Activated CD8-positive, alpha-beta memory T cell treated with anti-CD3 and anti-CD28 coated beads, Interleukin-2, amount 50 U/mL, for 24 hours (primary cell): Measurements from ENCODE around the gene NLGN1.
"Not testable (repeated sequence)": the region's sequence is repeated elsewhere in the genome, so short reads cannot be mapped to it uniquely, and the experiment has no call there.

Experiments used
- DNase-seq: peaks from one replicate; pipeline ENCODE4 v3.0.0-alpha.2; 2020; ENCODE audit errors: extremely low read depth

Gene NLGN1

DNA sequence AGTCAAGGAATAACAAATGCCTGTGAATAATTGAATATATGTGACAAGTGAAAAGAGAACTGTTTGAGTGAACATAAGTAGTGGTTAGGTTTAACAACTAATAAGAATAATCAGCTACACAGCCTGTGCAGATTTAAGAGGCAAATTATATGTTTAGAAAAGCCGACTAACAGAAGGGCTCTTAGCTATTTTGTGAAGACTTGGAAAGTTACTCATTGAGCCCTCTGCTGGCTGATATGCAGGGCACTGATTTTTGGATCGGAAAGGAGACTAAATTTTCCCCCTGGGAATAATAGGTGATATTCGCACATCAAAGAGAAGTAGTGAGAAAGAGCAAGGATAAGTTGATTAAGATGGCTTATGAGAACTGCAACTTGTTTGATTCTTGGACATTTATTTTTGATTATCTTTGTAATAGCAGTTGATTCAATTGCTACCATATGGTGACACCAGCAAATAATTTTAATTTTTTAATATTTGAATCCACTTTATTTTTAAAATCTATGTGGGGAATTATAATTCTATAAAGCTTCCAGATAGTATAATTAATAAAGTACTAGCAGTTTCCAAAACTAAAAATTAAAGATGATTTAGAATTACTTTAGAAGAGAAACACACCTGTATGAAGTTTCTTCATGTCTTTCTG lies 156.2 kb downstream of the NLGN1 start:
- no peak for DNase-seq

DNA sequence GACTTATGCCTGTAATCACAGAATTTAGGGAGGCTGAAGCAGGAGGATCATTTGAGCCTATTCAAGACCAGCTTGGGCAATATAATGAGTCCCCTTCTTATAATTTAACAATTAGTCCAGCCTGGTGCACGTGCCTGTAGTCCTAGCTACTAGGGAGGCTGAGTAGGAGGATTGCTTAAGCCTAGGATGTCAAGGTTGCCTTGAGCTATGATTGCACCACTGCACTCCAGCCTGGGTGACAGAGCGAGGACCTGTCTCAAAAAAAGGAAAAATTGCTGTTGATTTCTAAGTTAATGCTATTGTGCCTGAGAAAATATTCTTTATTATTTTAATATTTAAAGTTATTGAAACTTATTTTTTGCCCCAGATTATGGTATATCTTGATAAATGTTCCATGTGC lies 159.0 kb downstream of the NLGN1 start:
- DNase-seq = no peak

DNA sequence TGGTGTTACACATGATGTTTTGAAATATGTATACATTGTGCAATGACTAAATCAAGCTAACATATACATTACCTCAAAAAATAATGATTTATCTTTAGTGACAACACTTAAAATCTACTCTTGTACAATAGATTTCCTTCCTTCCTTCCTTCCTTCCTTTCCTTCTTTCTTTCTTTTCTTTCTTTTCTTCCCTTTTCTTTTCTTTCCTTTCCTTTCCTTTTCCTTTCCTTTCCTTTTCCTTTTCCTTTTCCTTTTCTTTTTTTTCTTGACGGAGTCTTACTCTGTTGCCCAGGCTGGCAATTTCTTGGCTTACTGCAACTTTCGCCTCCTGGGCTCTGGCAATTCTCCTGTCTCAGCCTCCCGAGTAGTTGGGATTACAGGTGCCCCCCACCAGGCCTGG lies 170.5 kb downstream of the NLGN1 start:
- DNase-seq = no peak

DNA sequence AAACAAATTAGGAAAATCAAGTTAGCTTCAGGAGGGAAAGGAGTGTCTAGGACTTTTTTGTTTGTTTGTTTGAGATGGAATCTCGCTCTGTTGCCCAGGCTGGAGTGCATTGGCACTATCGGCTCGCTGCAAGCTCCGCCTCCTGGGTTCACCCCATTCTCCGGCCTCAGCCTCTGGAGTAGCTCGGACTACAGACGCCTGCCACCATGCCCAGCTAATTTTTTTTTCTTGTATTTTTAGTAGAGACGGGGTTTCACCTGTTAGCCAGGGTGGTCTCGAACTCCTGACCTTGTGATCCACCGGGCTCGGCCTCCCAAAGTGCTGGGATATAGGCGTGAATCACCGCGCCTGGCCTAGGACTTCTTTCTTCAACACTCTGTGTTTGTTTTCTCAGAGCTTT lies 171.1 kb downstream of the NLGN1 start:
- DNase-seq = no peak

DNA sequence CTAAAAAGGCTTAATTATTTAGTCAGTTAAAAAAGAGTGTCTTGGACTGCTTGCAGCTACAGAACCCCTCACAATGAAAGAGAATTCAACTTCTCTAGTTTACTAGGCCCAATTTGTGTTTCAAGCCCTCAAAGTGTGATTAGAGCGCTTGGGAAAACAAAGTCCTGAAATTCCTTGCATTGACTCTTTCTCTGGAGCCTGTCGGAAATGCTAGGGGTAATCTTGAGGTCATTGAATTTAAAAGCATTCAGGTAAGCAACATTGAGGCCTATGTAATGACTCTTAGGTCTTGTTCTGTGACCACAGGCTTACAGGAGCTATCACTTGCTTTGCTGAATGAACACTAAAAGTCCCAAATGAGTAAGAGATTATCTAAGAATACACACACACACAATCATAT lies 186.0 kb downstream of the NLGN1 start:
- DNase-seq = no peak

DNA sequence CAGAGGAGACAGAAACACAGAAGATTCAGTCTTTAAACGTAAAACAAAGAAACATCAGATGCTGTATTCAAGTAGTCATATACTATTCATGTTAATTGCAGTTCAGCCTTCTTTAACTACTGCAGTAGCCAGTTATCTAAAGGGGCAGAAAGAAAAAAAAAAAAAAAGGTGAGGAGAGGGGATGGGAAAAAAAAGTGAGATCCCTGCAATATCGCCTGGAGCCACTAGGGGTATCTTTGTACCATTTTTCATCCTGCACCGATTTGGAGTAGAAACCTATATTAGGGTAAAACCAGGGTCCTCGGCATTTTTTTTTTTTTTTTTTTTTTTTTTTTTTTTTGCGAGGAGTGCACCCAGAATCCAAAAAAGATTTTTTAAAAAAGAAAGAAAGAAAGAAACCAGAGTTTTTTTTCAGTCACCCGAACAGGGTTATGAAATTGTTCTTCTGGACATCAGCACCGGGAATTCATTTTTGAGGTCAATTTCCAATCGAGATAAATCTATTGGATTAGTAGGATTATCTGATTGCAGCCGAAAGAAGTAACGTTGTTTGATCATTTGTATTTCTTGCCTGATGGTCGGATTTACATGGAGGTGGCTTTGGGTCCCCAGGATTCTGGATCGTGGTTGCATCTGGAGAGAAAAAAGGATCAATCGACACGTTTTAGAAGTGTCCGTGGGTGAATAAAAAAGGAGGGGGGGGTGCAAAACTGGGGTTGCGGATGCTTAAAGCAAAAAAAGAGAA lies 186.7 kb downstream of the NLGN1 start:
- no peak for DNase-seq

DNA sequence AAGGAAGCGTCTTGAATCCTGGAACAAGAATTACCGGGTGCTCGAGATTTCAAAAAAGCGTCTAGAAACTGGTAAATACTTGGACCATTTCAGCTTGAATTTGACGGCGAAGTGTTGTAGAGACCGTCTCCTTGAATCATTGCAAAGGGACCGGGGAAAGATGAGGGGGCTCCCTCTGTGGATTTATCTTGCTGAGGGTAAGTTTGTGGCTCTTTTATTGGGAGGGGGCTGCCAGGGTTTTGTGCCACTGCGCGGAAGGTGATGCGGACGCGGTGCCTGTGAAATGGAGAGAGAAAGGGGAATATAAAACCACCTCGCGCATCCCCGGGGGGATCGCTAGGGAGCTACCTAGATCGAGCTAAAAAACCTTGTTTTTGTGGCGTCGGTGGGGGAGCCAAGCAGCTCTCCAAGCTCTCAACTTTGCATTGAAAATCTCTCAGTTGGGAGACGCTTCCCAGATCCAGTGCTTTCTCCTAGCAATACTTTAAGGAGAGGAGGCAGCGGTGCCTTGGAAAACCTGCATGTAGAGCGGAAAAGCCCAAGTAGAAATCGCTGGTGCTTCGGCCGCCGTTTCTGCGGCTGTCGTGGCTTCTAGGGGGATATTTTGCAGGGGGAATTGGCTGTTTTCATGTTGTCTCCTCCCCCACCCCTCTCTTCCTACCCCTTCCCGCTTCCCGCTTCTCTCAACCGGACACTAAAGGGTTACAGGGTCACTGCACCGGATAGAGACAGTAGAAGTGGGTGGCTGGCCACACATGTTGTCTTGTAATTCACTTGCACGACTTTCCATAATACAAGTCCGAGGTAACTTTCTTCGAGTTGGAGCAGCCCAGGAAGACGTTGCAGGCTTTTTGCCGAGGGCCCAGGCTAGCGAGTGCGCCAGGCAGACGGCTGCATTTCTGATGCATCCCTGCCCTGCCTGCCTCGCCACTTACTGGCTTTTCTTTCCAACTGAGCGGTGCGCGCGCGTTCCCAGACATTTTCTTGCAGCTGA lies 187.6 kb downstream of the NLGN1 start:
- no peak for DNase-seq

DNA sequence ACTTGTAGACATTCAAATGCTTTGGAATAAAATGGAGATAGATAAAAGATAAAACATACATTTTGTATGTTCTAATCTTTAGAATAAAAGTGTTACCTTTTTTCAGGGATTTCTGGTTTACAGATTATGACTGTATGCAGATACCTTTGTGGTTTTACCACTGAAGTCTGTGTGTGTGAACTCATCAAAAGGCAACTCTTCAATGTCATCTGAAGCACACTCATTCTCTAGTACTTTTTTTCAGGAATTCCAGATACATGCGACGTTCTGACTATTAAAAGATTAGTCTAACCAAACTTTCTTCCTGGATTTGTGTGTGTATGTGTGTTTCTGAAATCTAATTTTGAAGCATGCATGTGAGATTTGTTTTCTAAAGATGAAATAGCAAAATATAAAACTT lies 188.6 kb downstream of the NLGN1 start:
- DNase-seq = no peak

DNA sequence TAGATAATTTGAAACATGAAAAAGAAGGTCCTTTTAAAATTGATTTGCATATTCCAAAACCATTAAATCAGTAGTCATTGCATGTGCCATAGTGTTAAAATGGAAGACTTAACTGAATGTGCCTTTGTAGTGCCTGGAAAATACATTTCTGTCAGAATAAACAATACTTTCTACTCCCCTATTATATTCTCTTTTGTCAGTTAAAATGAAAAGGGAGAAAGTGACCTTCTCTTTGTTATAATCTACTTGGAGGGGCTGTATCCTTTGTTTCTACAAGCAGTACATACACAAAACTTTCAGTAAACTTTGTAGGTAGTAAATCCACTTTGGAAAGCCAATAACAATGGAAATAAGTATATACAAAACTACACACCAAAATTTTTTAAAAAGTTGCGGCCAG lies 189.5 kb downstream of the NLGN1 start:
- DNase-seq = no peak

DNA sequence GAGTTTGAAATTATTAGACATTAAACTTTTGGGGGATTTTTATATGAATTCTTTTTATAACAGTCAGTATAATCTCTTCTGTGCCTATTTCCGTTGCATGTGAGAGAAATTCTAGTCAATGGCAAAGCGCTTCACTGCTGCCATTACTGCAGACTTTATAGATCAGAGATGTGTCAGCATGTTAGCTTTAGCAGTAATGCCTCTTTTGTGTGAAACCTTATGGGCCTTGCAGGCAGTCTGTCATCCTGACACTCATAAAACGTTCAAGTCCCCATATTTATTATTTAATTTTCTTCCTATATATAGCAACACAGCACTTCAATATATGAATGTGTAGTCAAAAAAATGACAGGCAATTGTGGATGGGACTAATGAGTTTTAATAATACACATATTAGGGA lies 191.0 kb downstream of the NLGN1 start:
- no peak for DNase-seq

DNA sequence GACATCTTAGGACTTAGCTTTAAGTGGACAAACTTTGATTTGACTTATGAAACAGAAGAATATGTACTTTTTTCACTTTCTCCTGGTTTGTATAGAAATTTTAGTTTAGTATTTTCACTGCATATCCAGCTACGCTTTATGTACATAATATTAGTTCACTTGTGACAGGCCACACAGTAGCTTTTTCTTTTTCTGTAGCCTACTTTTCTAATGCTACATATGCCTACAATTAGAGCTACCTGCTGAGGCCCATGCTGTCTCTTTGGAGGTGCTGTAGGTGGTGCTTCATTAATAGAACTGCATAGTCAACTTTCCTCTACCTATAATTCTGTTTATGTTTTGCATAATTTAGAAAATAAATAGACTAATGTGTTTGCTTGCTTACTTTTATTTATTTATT lies 191.6 kb downstream of the NLGN1 start:
- no peak for DNase-seq

DNA sequence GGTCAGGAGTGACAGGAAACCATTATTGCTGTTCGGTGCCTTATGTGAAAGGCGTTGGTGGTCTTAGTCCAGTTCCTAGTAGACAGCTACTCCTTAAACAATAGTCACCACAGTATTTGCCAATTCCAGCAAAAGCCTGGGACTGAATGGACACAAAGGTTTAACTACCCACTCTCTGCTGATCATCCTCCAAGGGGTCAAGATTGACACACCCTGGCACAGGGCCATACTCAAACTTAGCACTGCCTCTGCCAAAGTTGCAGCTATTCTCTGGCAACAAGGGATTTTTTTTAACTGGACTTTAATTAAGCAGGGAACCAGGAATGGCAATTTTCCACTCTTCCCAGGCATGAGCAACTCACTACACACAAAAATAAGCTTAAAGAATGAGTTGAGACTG lies 193.9 kb downstream of the NLGN1 start:
- no peak for DNase-seq

DNA sequence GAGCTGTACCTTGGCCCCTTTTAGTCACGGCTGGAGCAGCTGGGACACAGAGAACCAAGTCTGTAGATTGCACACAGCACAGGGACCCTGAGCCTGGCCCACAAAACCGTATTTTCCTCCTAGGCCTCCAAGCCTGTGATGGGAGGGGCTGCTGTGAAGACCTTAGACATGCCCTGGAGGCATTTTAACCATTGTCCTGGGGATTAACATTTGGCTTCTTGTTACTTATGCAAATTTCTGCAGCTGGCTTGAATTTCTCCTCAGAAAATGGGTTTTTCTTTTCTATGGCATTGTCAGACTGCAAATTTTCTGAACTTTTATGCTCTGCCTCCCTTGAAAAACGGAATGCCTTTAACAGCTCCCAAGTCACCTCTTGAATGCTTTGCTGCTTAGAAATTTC lies 197.3 kb downstream of the NLGN1 start:
- not testable (repeated sequence) for DNase-seq

DNA sequence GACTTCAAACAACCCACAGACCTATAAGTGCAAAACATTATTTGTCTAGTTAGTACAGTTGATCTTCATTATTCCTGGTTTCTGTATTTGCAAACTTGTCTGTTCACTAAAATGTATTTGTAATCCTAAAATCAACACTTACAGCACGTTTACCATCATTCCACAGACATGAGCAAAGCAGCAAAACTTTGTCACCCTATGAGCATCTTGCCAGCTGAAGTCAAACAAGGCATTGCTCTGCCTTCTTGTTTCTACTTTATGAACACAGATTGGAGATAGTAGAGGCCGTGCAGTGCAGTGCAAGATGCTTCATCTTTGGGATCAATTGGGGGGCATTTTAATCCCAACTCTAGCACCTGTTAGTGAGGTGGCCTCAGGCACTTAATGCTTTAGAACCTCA lies 202.1 kb downstream of the NLGN1 start:
- no peak for DNase-seq

DNA sequence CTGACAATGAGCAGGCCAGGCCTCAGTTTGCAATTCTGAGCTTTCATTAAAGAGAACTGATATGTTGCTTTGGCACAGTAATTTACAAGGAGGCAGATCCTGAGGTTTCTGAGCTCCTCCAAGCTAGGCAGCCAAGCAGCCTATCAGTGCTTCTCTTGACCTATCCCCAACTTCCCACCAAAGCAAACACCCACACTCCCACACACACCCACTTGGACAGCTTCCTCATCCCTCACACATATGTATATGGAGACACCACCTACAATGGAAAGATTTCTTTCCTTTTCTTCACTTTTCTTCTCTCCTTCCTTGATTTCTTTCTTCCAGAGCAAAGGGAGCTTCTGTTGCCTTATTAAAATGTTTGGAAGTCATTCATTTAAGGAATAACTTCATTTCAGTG lies 217.0 kb downstream of the NLGN1 start:
- DNase-seq = no peak

DNA sequence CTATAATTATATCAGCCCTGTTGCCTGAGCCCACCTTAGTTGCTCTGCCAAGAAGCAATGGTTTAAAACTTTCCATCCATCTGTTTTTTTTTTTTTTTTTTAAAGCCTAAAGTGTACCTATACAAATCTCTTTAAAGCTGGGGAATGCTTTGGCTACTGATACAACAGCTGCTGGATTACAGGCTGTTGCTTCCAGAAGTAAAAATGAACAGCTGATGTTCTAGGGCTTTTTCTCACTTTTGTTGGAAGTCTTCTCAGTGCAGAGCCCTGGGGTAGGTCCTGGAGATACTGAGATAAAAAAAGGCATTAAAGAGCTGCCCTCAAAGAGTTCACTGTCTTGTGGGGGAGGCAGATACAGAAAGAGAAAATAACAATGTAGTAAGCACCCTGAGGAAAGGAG lies 218.1 kb downstream of the NLGN1 start:
- no peak for DNase-seq

DNA sequence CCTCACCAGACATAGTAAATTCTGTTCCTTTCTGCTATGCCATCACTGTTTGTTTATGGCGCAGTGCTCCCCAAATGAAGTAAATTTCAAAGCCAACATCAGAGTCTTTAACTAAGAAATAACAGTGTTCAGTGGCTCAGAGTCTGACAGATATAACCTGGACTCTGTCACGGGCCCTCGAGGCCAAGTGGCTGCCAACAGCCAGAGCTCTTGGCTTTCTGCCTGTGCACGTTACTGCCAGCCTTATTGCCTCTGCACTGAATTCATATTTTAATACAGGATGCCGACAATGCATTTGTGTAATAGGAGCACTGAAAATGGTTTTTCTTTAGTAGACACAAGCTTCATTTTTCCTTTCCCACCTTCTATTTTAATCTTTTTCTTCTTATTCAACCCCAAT lies 219.9 kb downstream of the NLGN1 start:
- DNase-seq = no peak

DNA sequence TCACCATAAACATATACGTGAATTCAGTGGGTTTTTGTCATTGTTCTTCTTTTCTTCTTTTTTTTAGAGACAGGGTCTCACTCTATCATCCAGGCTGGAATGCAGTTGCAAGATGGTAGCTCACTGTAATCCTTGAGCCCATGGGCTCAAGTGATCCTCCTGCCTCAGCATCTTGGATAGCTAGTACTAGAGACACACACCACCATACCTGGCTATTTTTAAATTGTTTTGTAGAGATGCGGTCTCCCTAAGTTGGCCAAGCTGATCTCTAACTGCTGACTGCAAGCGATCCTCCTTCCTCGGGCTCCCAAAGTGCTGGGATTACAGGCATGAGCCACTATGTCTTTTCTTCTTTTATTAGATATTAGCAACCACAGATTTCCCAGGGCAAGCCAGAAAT lies 220.6 kb downstream of the NLGN1 start:
- no peak for DNase-seq

DNA sequence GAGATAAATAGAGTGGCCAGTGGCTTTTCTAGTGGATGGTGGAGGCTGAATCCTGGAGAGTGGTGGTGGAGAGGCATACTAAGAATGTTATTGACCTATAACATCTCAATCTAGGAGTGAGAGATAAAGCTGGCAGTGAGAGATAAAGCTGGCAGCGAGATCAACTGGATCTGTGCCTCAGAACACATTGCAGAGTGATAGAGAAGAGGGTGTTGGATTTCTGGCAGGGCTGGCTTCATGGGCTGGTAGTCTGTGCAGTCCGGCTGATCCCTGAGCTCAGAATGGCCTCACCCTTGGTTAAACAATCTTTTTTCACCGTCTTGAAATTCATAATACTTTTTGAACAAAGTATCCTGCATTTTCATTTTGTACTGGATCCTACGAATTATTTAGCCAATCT lies 221.2 kb downstream of the NLGN1 start:
- DNase-seq = no peak

DNA sequence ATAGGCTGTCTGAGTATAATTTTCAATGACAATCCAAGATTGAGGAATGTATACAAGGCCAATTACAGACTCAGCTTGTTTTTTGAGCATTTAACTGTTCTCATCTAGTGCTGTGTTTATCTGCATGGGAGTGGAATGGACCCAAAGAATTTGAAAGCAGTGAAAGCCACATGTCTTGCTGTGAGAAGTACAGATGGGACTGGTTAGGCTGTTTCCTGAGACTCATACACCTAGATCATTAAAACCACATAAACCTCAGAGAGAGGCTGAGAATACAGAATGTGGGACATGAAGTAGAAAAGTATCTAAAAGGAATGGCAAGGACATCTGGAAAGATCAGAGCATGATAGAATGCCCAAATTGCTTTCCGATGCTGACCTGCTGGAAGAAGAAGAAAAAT lies 224.6 kb downstream of the NLGN1 start:
- DNase-seq = no peak

DNA sequence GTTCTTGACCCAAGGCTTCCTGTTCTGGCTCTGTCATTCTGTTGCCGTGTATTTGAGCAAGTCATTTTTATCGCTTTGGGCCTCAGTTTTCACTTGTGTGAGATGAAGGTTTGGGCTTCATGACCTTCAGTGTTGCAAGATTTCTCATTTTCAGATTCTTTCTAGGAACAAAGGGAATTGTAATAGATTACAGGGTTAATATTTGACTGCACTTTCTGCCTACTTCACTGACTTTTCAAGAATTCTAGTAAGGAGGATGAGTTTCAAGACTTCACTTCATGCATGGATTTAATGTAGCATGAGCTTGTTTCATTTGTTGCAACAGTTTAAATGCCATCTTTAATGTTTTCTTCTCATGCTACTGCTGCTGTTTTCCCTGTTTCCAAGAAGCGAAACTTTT lies 226.5 kb downstream of the NLGN1 start:
- DNase-seq = no peak

DNA sequence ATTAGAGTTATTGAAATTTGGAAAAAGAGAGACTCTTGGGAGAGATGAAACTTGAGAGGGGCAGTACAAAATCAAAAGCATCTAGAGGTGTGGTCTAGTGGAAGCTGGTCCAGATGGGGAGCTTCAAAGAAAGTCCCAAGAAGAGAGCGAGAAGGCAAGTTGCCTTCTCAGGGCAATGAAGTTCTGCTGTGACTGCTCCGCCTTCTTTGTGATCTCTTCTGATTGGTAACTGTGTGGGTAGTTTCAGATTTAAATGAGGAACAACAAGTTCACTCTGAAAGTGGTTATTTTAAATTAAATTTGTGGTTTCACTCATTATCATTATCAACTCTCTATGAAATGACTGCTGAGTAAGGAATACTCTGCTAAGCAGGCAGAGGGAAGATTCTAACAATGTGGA lies 233.3 kb downstream of the NLGN1 start:
- DNase-seq = no peak

DNA sequence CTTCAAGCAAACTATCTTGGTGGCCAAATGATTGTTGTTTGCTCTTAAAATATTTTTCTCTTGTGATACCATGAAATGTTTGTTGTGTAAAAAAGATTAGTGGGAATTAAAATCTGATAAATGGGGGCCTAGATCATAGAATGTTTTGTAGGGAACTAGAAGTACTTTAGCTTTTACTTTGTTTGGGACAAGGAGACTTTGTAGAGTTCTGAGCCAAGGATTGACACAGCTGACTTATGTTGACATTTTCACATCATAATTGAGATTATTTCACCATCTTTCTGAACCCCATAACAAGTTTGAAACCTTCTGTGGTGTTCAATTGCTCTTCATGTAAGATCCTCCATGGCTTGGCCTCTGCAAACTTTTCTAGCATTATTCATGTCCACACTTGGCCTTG lies 235.4 kb downstream of the NLGN1 start:
- DNase-seq = no peak
